Dermis microvascular lymphatic vessel endothelial cell (primary cell): Measurements from ENCODE around the gene PAFAH1B1. TPM values are rescaled to one million over a fixed set of nuclear protein-coding genes. Genes with fewer than 3 reads are reported as not detected.
A peak's percentile ranks its signal among the peaks of the same experiment; 100 is the strongest.

Source experiments
- DNase-seq, 2 donors: peaks; one replicate each; pipeline versions ENCODE4 v3.0.0 to v3.0.0-alpha.2; 2010; ENCODE audit warnings: low read depth in 2 of 2
- total RNA-seq: library from RNA; depleted of rRNA; stranded (reverse); fragments of >200 nt; gene quantifications from 2 replicates; pipeline ENCODE4 v1.2.1, GENCODE V29; 2014

PAFAH1B1 gene
- total RNA-seq, 1 donor from 2014 or later: 65.0 TPM

- DNase-seq: no peak
Measured at GRCh38 chr17:2719861-2720260, 126.4 kb downstream of the PAFAH1B1 start.

GRCh38 chr17:2721603-2722002, 128.1 kb downstream of the PAFAH1B1 start:
- DNase-seq: no peak

- no peak for DNase-seq
Measured at GRCh38 chr17:2722611-2723010, 129.2 kb downstream of the PAFAH1B1 start.

- DNase-seq: no peak
Measured at GRCh38 chr17:2723505-2723996, 130.1 kb downstream of the PAFAH1B1 start.

- DNase-seq: no peak
Measured at GRCh38 chr17:2723997-2724783, 130.7 kb downstream of the PAFAH1B1 start.

GRCh38 chr17:2724784-2725164, 131.3 kb downstream of the PAFAH1B1 start:
- peak; percentile 11 to 56 for DNase-seq

- DNase-seq: no peak
Measured at GRCh38 chr17:2730764-2731353, 137.4 kb downstream of the PAFAH1B1 start.

- no peak for DNase-seq
Measured at GRCh38 chr17:2731807-2732206, 138.4 kb downstream of the PAFAH1B1 start.

GRCh38 chr17:2734939-2735338, 141.5 kb downstream of the PAFAH1B1 start:
- no peak for DNase-seq

Other genes with a start within 250 kb of the PAFAH1B1 start
- gene MNT, start 192.6 kb upstream of the PAFAH1B1 start, total RNA-seq: 2.4 and 3.5 TPM in 2 replicates
- gene METTL16, start 81.8 kb upstream of the PAFAH1B1 start, total RNA-seq: 9.1 TPM in 2 replicates
- gene CLUH, start 118.1 kb downstream of the PAFAH1B1 start, total RNA-seq: 32.3 and 41.3 TPM in 2 replicates
- gene CCDC92B, start 156.0 kb downstream of the PAFAH1B1 start, total RNA-seq: not detected in 2 replicates
- 1.0 and 1.4 TPM in 2 replicates for gene RAP1GAP2, start 202.8 kb downstream of the PAFAH1B1 start, total RNA-seq